ELR (cell line): ENCODE measurements around the gene CD44.

Source experiments
- DNase-seq: peaks from one replicate; pipeline ENCODE4 v3.0.0-alpha.2; 2015; ENCODE audit warnings: low read depth

CD44 gene

GRCh38 chr11:35112056-35112845 is 26.7 kb upstream of the CD44 start:
- no peak for DNase-seq

- DNase-seq: no peak
Observed at GRCh38 chr11:35112846-35113105, 26.2 kb upstream of the CD44 start.

- DNase-seq: no peak
Observed at GRCh38 chr11:35114906-35115687, 23.9 kb upstream of the CD44 start.

GRCh38 chr11:35115688-35116030 is 23.3 kb upstream of the CD44 start:
- no peak for DNase-seq

- no peak for DNase-seq
Observed at GRCh38 chr11:35116245-35116644, 22.7 kb upstream of the CD44 start.

- DNase-seq: no peak
Observed at GRCh38 chr11:35116762-35117640, 22.0 kb upstream of the CD44 start.

GRCh38 chr11:35118906-35119305 is 20.1 kb upstream of the CD44 start:
- no peak for DNase-seq

- no peak for DNase-seq
Observed at GRCh38 chr11:35121326-35121865, 17.6 kb upstream of the CD44 start.

- DNase-seq: no peak
Observed at GRCh38 chr11:35122308-35122707, 16.7 kb upstream of the CD44 start.

- no peak for DNase-seq
Observed at GRCh38 chr11:35126000-35126878, 12.7 kb upstream of the CD44 start.

GRCh38 chr11:35126879-35127581 is 11.9 kb upstream of the CD44 start:
- no peak for DNase-seq

GRCh38 chr11:35127619-35128018 is 11.4 kb upstream of the CD44 start:
- DNase-seq: no peak

- DNase-seq: no peak
Observed at GRCh38 chr11:35131094-35131493, 7.9 kb upstream of the CD44 start.

- no peak for DNase-seq
Observed at GRCh38 chr11:35131886-35132285, 7.1 kb upstream of the CD44 start.

- DNase-seq: no peak
Observed at GRCh38 chr11:35133656-35134055, 5.3 kb upstream of the CD44 start.

- peak; percentile 29 for DNase-seq
Observed at GRCh38 chr11:35134403-35135148, 4.4 kb upstream of the CD44 start.

GRCh38 chr11:35135222-35135621 is 3.7 kb upstream of the CD44 start:
- DNase-seq: no peak

- DNase-seq: no peak
Observed at GRCh38 chr11:35136311-35136710, 2.7 kb upstream of the CD44 start.

GRCh38 chr11:35138058-35138457 is 913 bp upstream of the CD44 start:
- DNase-seq: no peak

- peak; percentile 84 for DNase-seq
Observed at GRCh38 chr11:35138606-35138942, 397 bp upstream of the CD44 start.
